Esophagus muscularis mucosa (tissue), 4 donors: ENCODE results near the gene LMOD2. TPM values are rescaled to one million over a fixed set of nuclear protein-coding genes. Genes with fewer than 3 reads are reported as not detected.

Source experiments
- DNase-seq: peaks from one replicate; pipeline ENCODE4 v3.0.0-alpha.2; 2017; ENCODE audit errors: extremely low spot score
- H3K27ac ChIP-seq, 4 donors: fragments of 200-600 bp; sonication (generic); replicated peaks in 1 of 4; 1 replicate in 3 of 4; 2 replicates in 1 of 4; pipeline ENCODE4 v1.5.1; 2016 to 2019; ENCODE audit warnings: mild to moderate bottlenecking in 1 of 4
- H3K27me3 ChIP-seq, 4 donors: fragments of 200-600 bp; sonication (generic); one replicate each; pipeline versions ENCODE4 v1.5.1 to v1.6.0; 2016 to 2019
- H3K36me3 ChIP-seq, 4 donors: fragments of 200-600 bp; sonication (generic); one replicate each; pipeline ENCODE4 v1.5.1; 2016 to 2019
- H3K4me1 ChIP-seq, 4 donors: fragments of 200-600 bp; sonication (generic); one replicate each; pipeline ENCODE4 v1.5.1; 2016 to 2019
- H3K4me3 ChIP-seq, 4 donors: fragments of 200-600 bp; sonication (generic); 1 replicate in 2 of 4; 2 replicates in 2 of 4; pipeline ENCODE4 v1.5.1; 2016 to 2019; ENCODE audit warnings: mild to moderate bottlenecking in 4 of 4, moderate library complexity in 1 of 4
- H3K9me3 ChIP-seq, 4 donors: fragments of 200-600 bp; sonication (generic); 1 replicate in 3 of 4; 2 replicates in 1 of 4; pipeline ENCODE4 v1.5.1; 2016 to 2019
- EP300 ChIP-seq: sonication (generic); formaldehyde crosslinking; IDR thresholded peaks from one replicate; pipeline ENCODE4 v1.6.1; 2017; ENCODE audit warnings: antibody characterized with exemption
- POLR2A ChIP-seq: fragments of 450-650 bp; IDR thresholded peaks from one replicate; pipeline ENCODE4 v1.6.1; 2017; ENCODE audit warnings: antibody characterized with exemption, moderate library complexity, mild to moderate bottlenecking, low read depth
- POLR2AphosphoS5 ChIP-seq, 2 donors: sonication (generic); formaldehyde crosslinking; IDR thresholded peaks; one replicate each; pipeline ENCODE4 v1.6.1; 2017; ENCODE audit warnings: antibody characterized with exemption in 2 of 2
- WGBS: methylation state at CpG from one replicate; pipeline ENCODE4 v1.1.5; 2018; 5-methylcytosine and 5-hydroxymethylcytosine counted together
- intact Hi-C: fragments of 100-400 bp; cut with DNase I; formaldehyde crosslinking; loops from one replicate; pipeline ENCODE4 v1.15.1; 2023
- total RNA-seq, 4 donors: library from RNA; depleted of rRNA; stranded (reverse); fragments of >200 nt; gene quantifications; one replicate each; pipeline versions ENCODE4 v1.1.0 to v1.2.1, GENCODE V29; 2016
- TF ChIP-seq, protein P1 (sequence below), 3 experiments: fragments of 200-600 bp in 2 of 3; fragments of 450-650 bp in 1 of 3; sonication (generic) in 2 of 3; IDR thresholded peaks; one replicate each; pipeline ENCODE4 v1.5.1; 2017 to 2019; ENCODE audit warnings: antibody characterized with exemption in 3 of 3, mild to moderate bottlenecking in 2 of 3, moderate library complexity in 1 of 3

The LMOD2 gene
- total RNA-seq, 4 donors from 2014 or later: not detected

DNA sequence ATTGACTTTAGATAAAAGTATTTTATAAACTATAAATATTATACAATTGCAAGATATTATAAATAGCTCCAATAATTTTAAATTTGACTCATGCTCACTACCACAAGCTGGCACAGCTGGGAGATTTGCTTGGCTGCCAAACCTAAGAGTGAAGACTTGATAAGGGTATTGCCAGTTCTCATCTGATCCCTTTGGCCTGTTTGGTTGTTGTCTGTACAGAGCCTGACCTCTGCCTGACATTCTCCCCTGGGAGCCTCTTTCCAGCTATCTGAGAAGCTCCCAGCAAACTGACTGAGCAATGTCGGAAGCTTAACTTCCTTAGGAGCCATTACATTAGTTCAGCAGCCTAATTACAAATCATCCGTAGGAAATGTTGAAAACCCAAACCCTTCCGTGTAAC is 10.2 kb upstream of the LMOD2 start:
- Histone ChIP-seq H3K27ac (no peak overlapping the region), H3K27me3 (no peaks in the 10 kb centered on the region), H3K4me1 (peaks cover 7 to 14% (median 13%) of the 10 kb centered on the region in 4 donors), H3K4me3 (no peak overlapping the region), H3K9me3 (no peaks in the 10 kb centered on the region), H3K36me3 (no peaks in the 10 kb centered on the region)
- intact Hi-C loops: no loop called here
- 67% methylated on average over 3 of the region's 3 CpGs for WGBS
- DNase-seq: no peak
- TF ChIP-seq, protein P1, sequence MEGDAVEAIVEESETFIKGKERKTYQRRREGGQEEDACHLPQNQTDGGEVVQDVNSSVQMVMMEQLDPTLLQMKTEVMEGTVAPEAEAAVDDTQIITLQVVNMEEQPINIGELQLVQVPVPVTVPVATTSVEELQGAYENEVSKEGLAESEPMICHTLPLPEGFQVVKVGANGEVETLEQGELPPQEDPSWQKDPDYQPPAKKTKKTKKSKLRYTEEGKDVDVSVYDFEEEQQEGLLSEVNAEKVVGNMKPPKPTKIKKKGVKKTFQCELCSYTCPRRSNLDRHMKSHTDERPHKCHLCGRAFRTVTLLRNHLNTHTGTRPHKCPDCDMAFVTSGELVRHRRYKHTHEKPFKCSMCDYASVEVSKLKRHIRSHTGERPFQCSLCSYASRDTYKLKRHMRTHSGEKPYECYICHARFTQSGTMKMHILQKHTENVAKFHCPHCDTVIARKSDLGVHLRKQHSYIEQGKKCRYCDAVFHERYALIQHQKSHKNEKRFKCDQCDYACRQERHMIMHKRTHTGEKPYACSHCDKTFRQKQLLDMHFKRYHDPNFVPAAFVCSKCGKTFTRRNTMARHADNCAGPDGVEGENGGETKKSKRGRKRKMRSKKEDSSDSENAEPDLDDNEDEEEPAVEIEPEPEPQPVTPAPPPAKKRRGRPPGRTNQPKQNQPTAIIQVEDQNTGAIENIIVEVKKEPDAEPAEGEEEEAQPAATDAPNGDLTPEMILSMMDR (IDR thresholded peaks at IDR 0.05): no peak
- TF ChIP-seq EP300 (no peak), POLR2A (no peak), POLR2AphosphoS5 (IDR thresholded peaks at IDR 0.05) (no peak)

DNA sequence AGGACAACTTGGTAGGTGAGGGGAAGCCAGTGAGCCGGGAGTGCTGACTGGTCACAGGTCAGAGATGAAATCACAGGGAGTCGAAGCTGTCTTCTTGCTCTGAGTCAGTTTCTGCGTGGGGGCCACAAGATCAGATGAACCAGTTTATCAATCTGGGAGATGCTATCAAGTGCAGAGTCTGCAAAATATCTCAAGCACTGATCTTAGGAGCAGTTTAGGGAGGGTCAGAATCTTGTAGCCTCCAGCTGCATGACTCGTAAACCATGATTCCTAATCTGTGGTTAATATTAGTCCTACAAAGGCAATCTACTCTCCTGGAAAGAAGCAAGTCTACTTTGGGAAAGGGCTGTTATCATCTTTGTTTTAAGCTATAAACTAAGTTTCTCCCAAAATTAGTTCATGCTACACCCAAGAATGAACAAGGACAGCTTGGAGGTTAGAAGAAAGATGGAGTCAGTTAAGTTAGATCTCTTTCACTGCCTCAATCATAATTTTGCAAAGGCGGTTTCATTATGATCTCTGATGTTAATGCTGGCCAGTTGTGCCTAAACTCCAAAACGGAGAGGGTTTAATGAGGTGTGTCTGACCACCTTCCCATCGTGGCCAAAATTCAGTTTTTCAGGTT is 8.4 kb upstream of the LMOD2 start:
- no peak for DNase-seq
- 72% methylated on average over 7 of the region's 7 CpGs for WGBS
- Histone ChIP-seq H3K4me1 (peaks cover 10 to 14% (median 13%) of the 10 kb centered on the region in 4 donors), H3K9me3 (no peaks in the 10 kb centered on the region), H3K27ac (no peak overlapping the region), H3K4me3 (no peak overlapping the region), H3K27me3 (no peaks in the 10 kb centered on the region), H3K36me3 (no peaks in the 10 kb centered on the region)
- TF ChIP-seq, protein P1 (IDR thresholded peaks at IDR 0.05): no peak
- no peak for TF ChIP-seq EP300
- TF ChIP-seq POLR2AphosphoS5 (IDR thresholded peaks at IDR 0.05): no peak
- no peak for TF ChIP-seq POLR2A
- intact Hi-C loops: no loop called here

DNA sequence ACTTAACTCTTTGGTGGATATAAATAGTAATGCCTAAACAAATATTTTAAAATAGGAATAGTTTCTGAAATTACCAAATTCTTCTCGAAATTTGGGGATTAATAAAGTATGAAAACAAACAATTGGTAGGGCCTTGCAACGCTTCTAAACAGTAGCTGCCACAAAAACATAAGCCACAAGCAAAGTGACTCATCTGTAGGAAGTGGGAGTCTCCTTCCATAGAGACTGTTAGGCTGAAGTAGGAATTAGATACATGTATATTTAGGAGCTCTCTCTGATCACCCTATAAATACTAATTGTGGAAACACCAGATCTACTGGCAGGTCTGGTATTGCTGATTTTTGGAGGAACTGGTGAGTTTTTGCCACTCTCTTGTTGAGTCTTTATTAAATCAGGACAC is 5.7 kb upstream of the LMOD2 start:
- Histone ChIP-seq H3K27me3 (no peaks in the 10 kb centered on the region), H3K9me3 (no peaks in the 10 kb centered on the region), H3K4me1 (peaks cover 0 to 11% (median 0%) of the 10 kb centered on the region in 4 donors), H3K4me3 (no peak overlapping the region), H3K27ac (no peak overlapping the region), H3K36me3 (no peaks in the 10 kb centered on the region)
- TF ChIP-seq POLR2AphosphoS5 (IDR thresholded peaks at IDR 0.05): no peak
- TF ChIP-seq, protein P1 (IDR thresholded peaks at IDR 0.05): no peak
- TF ChIP-seq POLR2A: no peak
- no peak for TF ChIP-seq EP300
- 89% methylated on average over 2 of the region's 2 CpGs for WGBS
- no peak for DNase-seq
- intact Hi-C loops: no loop called here

DNA sequence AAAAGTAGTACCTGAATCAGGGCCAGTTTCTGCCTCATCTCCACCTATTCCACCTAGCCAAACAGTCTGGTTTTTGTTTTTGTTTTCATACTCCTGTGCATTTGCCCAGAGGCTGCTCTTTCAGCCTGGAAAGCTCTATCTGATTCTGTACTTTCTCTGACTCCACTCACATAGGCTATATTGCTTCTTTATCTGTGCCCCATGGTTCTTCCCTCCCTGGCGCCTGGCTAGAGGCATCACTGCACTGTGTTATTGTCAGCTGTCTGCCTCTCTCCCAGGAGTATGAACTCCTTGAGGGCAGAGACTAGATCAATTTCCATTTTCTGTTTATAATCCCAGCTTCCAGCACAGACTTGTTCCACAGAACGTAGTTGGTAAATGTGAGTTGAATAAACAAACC is 5.1 kb upstream of the LMOD2 start:
- Histone ChIP-seq H3K27me3 (no peaks in the 10 kb centered on the region), H3K4me1 (peaks cover 0 to 11% (median 0%) of the 10 kb centered on the region in 4 donors), H3K27ac (no peak overlapping the region), H3K4me3 (no peak overlapping the region), H3K9me3 (no peaks in the 10 kb centered on the region), H3K36me3 (no peaks in the 10 kb centered on the region)
- DNase-seq: no peak
- intact Hi-C loops: no loop called here
- TF ChIP-seq EP300 (no peak), POLR2A (no peak), POLR2AphosphoS5 (IDR thresholded peaks at IDR 0.05) (no peak)
- TF ChIP-seq, protein P1 (IDR thresholded peaks at IDR 0.05): no peak
- WGBS: 63% methylated on average over 2 of the region's 2 CpGs

DNA sequence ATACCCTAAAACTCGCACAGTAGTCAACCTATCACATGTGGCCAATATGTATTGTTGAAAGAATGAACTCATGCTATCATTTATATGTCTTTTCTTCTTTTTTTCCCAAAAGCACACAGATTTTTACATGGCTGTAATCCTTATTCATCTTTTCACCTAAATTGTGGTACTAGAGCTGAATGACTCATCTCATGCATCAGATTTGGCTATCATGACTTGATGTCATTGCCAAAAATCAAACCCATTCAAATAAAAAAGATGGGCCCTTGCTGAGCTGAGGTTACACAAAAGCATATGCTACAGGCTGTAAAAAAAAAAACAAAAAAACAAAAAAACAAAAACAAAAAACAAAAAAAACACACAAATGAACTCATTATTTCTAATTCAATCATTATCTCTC is 3.3 kb upstream of the LMOD2 start:
- no peak overlapping the region for H3K4me3 ChIP-seq
- no peak for DNase-seq
- H3K27me3 ChIP-seq: no peaks in the 10 kb centered on the region
- no peak overlapping the region for H3K27ac ChIP-seq
- no peaks in the 10 kb centered on the region for H3K9me3 ChIP-seq
- TF ChIP-seq, protein P1 (IDR thresholded peaks at IDR 0.05): no peak
- TF ChIP-seq POLR2AphosphoS5 (IDR thresholded peaks at IDR 0.05): no peak
- TF ChIP-seq POLR2A: no peak
- TF ChIP-seq EP300: no peak
- intact Hi-C loops: no loop called here
- peaks cover 0 to 11% (median 0%) of the 10 kb centered on the region in 4 donors for H3K4me1 ChIP-seq
- WGBS: 91% methylated on average over 1 of the region's 1 CpG
- no peaks in the 10 kb centered on the region for H3K36me3 ChIP-seq
